NCI-H2029 treated with DMSO at 0.1 percent for 48 hours (cell line): ENCODE measurements around the gene ZNF831.

ENCODE experiments used
- DNase-seq: peaks from one replicate; lab custom pipeline; 2025; lab: John Stamatoyannopoulos, UW

ZNF831 gene

DNA sequence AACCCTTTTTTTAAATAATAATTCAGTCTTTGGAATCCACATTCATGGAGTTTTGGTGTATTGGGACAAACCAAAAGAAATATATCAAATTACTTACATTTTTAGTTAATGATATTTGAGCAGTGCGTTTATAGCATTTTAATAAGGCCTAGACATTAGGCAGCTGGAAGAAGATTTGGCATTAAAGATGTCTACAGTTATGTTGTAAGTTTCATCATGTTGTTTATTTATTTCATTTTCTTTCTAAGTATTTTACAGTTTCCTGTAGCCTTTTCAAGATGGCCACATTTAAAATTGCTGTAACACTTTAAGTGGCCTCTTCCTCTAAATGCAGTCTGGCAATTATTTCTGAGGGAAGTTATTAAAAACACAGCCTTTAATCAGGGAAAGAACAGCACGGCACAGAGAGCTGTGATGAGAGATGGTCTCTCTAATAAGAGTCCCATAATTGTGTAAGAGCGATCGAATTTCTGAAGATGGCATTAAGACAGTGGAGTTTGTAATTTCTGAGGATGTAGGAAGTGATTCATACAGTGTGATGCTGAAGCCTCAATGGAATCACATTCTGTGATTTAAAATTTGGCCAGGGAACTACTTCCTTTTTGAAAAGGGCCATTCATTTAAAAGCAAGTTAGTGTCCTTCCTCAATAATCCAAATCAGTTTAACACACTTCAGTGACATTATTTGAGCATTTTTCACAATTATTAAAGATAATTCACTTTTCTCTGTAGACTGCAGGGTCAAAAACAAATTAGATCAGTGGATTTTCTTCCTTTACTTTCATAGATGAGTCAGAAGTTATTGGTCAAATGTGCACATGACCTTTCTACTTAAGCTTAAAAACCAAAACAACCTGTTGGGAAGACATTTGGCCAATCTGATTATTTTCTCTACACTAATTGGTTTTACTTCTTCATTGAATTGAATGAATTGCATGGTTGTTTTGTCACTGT lies 84.4 kb downstream of the ZNF831 start:
- no peak for DNase-seq

DNA sequence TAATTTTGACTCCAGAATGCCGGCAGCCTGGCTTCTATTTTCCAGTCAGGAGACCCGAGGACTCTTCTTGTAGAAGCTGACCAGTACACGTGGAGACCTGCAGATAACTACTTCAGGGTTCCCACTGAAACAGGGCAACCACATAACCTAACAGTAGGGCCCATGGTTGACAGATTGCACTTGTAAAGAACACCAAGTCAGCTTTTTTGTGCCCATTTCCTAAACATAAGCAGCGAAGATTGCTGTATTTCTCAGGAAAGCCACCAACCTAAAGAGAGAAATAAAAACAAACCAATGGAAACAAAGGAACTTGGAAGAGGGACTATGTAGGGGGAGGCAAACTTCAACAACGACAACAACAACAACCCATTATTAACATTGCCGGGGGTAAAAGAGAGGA lies 86.7 kb downstream of the ZNF831 start:
- no peak for DNase-seq

- no peak for DNase-seq
These were observed 89.7 kb downstream of the ZNF831 start for GRCh38 chr20:59253325-59253724.

- no peak for DNase-seq
These were observed 90.2 kb downstream of the ZNF831 start for GRCh38 chr20:59253779-59254319.

DNA sequence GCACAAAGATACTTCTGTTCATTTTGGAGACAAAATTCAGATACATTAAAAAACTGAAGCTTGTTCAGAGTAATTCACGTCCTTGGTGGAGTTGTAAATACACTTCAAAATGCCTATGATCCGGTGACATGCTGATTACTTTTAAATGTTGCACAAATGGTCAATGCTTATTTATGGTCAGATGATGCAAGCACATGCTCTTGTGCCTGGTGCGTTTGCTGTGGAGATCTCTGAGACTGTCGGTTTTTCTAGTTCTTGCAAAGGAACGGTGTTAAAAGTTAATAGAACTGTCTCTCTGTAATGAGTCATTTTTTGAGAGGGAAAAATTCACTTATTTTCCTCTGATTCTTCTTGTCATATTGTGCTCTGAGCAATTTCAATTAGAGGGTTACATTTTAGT lies 91.6 kb downstream of the ZNF831 start:
- DNase-seq, result no peak

DNA sequence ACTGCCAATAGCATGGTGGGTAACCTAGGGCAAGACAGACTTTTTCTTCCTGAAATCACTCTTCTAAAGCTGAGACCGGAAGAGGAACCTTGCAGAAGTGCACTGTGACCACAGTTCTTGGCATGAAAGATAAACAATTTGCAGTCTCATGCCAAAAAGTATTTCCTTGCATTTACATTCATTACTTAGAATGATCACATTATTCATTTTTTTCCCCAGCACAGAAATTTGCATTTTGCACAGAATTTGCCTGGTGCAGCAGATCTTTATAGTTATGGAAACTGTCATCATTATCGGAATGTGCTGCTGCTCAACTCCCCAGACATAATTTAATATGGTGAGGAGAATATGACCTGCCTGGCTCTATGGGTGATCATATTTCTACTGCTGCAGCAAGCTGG lies 94.6 kb downstream of the ZNF831 start:
- no peak for DNase-seq

DNA sequence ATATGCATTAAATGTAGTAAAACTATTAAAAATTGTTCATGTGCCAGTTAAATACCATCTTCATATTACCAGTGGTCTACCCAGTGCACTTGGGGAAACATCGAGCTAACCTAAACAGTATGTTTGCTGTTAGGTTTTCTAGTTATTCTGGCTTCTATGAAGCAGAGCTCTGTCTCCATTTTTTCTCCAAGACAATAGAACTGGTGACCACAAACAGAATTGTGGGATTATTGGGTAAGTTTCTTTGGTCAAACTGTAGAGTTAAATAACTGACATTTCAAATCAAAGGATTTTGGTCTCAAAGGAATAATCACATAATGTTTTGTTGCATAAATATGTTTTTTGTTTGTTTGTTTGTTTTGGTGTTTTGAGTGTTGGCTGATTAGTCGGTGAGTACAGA lies 96.3 kb downstream of the ZNF831 start:
- no peak for DNase-seq

- DNase-seq, result no peak
These were observed 101.7 kb downstream of the ZNF831 start for GRCh38 chr20:59265298-59265697.

GRCh38 chr20:59268870-59269269 lies 105.2 kb downstream of the ZNF831 start:
- DNase-seq, result no peak

DNA sequence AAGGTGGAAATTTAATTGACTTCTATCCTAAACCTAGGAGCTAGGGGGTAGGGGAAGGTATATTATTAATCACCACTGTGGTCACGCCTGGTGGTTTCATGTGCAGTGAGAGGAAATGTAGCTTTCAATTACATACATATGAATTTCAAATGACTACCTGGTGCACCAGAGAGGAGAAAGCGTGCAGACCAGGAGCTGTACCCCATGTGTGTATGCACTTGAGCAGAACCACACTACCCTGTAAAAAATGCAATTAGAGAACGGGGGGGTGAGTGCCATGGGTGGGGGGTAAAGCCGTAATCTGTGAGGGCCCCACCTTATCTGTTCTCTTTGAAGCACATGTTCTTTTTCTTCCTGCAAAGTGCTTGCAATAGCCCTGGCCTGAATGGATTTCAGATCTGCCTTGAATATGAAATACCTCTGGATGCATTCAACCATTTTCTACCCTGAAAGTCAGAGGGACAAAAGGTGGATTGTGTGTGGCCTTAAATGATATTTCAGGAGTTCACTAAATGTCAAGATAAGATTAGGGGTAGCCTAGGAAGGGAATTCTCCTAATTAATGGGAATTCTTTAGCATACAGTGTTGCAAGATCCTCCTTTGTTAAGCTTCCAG lies 105.9 kb downstream of the ZNF831 start:
- no peak for DNase-seq

DNA sequence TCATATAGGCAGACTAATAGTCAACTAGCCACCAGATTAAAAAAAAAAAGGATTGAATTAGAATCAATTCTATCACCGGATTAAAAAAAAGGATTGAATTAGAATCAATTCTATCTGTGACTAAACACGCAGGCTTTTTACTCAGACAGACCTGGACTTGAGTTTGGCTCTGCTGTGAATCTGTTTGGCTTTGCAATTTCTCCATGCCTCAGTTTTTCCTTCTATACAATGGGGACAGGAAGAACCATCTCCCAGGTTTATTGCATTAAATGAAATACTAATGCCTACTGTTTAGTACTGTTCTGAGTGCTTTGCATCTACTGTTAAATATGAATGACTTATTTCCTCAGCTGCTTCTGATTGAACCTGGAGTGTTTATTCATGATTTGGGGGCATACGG lies 106.8 kb downstream of the ZNF831 start:
- no peak for DNase-seq

DNA sequence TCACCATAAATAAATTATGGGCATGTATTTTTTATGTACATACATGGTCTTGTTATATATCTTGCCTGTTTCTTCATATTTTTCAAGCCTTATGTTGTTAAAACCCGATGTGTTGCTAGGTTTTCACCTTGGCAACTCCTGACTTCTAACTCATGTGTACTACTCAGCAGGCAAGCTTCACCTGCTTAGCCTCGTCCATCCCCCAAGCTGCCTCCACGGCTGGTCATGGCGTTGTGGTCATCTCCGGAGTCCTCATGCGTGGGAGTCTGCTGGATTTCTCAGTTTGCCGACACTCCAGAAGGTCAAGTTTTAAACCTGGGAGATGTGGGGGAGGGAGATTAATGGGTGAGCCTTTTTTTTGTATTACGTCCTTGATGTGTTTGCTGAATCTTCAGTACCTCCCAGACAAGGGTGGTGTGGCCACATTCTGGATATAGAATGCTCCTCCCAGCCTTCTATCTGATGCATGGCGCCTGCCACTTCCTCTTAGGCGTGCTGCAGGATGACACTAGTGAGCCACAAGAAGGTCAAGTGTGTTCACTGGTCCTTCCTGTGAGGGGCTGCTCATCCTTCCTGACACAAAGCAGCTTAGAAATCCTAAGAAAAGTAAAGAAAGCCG lies 110.2 kb downstream of the ZNF831 start:
- DNase-seq, result no peak

DNA sequence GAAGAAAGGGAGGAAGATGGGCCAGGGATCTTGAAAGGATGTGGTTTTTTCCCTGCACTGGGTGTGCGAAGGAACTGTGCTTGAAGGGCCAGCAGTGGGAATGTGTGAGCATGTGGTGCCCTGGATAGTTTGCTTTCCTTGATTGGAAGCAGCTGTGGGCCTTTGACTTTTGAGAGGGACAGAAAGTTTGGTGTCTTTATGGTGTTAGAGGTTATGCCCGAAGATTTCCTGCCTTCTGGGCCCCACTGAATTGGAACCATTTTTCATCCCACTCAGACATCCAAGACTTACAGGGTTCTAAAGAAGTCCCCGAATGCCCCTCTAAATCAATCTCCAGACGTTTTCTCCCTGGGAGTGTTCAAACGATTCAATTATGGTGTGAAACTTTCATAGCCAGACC lies 113.3 kb downstream of the ZNF831 start:
- DNase-seq, result no peak

DNA sequence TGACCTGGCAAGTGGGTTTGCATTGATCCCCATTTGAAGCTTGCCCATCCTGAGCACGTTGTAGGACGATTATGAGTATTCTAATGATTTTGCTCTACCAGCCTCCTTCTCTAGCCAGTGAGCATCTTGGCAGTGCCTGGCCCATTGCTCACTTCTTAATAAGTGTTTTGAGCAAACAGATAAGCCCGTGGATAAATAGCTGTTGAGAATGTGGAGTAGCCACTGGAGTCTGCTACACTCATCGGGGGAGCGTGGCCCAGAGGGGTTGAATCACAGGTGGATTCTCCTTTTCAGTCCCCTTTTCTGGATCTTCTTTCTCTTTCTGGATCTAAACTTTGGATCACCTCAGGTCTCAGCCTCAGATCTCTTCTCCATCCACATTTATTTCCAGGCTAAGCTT lies 120.8 kb downstream of the ZNF831 start:
- DNase-seq, result no peak

GRCh38 chr20:59289994-59290393 lies 126.4 kb downstream of the ZNF831 start:
- no peak for DNase-seq

DNA sequence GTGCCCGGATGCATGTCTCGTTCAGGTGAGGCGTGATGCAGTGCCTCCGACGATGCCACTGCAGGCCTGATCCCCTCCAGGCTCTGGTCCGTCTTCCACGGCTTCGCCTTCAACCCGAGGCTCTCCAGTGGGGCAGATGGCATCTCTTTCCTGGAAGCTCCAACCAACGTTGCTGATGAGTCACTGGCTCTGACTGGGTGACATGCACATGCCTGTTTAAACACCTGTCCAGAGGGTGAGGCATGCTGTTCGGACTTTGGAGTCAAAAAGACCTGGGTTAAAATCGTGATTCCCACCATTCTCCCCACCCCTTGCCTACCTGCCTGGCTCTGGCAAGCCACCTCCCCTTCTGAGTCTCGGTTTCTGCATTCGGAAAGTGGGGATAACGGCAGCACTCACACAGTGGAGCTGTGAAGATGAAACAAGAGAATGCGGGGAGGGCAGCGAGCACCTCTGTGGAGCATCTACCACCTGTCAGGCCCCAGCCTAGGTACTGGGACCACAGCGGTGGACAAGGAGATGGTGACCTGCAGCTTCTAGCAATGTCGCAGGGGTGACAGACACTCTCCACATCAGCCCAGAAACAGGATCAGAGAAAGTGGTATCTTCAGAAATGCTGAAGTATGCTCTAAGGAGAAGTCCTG lies 128.2 kb downstream of the ZNF831 start:
- no peak for DNase-seq

DNA sequence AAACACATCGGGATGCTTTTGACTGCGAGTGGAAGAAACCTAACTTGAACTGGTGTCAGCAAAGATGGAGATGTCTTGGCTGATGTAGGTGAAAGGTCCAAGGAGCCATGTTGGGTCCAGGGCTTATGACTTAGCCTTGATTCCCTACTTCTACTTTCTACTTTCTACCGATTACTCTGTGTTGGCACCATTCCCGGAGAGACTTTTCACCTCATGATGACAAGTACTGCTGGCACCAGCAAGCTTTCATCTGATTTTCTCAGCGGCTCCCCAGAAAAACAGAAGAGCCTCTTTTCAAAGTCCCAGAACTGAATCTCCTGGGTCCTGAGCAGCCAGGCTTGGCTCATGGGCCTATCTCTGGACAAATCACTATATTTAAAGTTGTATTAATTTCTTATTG lies 131.9 kb downstream of the ZNF831 start:
- no peak for DNase-seq

DNA sequence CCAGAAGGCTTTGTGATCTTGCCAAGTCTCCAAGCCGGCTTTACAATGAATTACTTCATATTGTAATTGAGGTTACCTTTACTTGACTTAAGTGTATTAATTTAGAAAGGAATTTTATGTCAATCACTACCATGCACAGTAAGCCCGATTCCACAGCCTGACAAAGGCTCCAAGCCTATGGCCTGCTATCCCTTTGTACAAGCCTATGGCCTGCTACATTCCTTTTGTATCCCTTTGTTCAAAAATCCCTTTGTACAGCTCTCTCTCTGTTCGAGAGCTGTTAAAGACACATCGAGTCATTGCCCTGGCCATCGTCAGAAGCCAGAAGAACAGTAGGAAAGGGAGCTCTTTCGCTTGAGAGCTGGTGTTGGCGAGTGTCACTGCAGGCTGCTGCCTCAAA lies 134.1 kb downstream of the ZNF831 start:
- DNase-seq, result no peak

- DNase-seq, result no peak
These were observed 136.3 kb downstream of the ZNF831 start for GRCh38 chr20:59299945-59300332.

DNA sequence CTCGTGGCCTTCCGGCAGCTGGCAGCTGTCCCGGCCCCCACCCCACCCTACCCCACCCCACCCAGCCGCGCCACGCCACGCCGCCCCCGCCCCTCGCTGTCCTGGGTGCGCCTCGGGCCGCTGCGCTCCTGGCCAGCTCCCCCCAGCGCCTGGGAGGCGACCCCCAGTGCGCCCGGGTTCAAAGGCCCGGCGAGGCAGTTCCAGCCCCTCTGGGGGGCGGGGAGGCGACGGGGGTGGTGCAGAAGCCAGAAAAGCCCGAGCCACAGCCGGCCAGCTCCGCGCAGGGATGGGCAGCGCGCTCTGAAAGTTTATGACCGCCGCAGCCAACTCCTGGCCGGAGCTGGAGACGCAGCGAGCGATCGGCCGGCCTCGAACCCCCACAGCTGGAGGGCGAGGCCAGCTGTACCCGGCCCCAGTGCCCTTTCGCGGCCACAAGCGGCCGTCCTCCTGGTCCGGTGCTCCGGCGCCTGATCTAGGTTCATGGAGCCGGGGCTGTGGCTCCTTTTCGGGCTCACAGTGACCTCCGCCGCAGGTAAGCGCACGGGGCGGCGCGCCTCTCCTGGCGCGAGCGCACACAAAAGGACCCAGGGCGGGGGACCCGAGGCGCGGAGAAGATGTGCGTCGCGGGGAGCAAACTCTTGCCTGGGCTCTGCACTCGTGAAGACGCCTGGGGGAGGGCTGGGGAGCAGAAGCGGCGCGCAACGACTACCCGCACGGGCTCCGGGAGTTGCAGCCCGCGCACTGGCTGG lies 136.9 kb downstream of the ZNF831 start, which contains the start of gene EDN3:
Gene EDN3 (plus strand): TSS at position 279 of the 749 bp plus-strand sequence. CDS start 202 bp downstream, at position 481.
- DNase-seq, result no peak

DNA sequence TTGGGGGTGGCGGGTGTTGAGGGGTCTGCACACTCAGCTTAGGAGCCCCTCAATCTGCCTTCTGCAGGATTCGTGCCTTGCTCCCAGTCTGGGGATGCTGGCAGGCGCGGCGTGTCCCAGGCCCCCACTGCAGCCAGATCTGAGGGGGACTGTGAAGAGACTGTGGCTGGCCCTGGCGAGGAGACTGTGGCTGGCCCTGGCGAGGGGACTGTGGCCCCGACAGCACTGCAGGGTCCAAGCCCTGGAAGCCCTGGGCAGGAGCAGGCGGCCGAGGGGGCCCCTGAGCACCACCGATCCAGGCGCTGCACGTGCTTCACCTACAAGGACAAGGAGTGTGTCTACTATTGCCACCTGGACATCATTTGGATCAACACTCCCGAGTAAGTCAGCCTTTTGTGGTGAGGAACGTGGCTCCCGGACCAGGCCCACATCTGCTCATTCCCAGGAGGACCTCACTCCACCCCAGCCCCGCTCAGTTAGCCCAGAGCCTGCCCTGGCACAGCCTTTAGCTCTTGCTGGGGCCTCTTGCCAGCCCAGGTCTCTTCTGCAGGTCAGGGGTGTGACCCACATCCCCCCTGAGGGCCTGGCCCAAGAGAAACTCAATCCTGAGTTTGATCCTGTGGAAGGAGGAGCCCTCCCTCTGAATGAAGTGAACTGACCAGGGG lies 137.9 kb downstream of the ZNF831 start:
- DNase-seq, result no peak
